ENCODE data around the gene ZDHHC17. TPM values are rescaled to one million over a fixed set of nuclear protein-coding genes. Genes with fewer than 3 reads are reported as not detected.

The ZDHHC17 gene
- polyA plus RNA-seq, 1 experiment = 34.5 TPM

- Histone ChIP-seq H3K27me3 (ENCODE audit: control insufficient read depth, insufficient read depth, low read length) (no peaks in the 10 kb centered on the region), H3K4me3 (ENCODE audit: low read depth, low read length) (no peak overlapping the region), H3K36me3 (ENCODE audit: control insufficient read depth, insufficient read depth, low read length) (no peaks in the 10 kb centered on the region)
- CTCF ChIA-PET = interaction anchor here (0.7 kb wide), 1 partner anchor 303 kb away, joined by 5 read pairs; no protein-coding TSS in a partner anchor
- DNase-seq (ENCODE audit: low read depth) = no peak
- no peak for TF ChIP-seq CTCF (IDR thresholded peaks at IDR 0.05; ENCODE audit: insufficient read depth, low read depth, low read length)
- POLR2A ChIA-PET = no interaction called here
Observed at GRCh38 chr12:76890151-76891143, 126.5 kb downstream of the ZDHHC17 start.

- no peak overlapping the region for H3K4me3 ChIP-seq (ENCODE audit: low read depth, low read length)
- CTCF ChIA-PET = interaction anchor here (1.2 kb wide), 1 partner anchor 13 kb away, joined by 4 read pairs; no protein-coding TSS in a partner anchor
- H3K27me3 ChIP-seq (ENCODE audit: control insufficient read depth, insufficient read depth, low read length) = no peaks in the 10 kb centered on the region; the same call in 1 of the 2 replicates
- no peaks in the 10 kb centered on the region for H3K36me3 ChIP-seq (ENCODE audit: control insufficient read depth, insufficient read depth, low read length)
- TF ChIP-seq CTCF (IDR thresholded peaks at IDR 0.05; ENCODE audit: insufficient read depth, low read depth, low read length) = no peak
- POLR2A ChIA-PET = no interaction called here
- DNase-seq (ENCODE audit: low read depth) = no peak
Observed at GRCh38 chr12:76891609-76892008, 127.7 kb downstream of the ZDHHC17 start.

GRCh38 chr12:76895796-76896195 lies 131.9 kb downstream of the ZDHHC17 start:
- POLR2A ChIA-PET = no interaction called here

GRCh38 chr12:76896274-76896673 lies 132.4 kb downstream of the ZDHHC17 start:
- TF ChIP-seq CTCF (IDR thresholded peaks at IDR 0.05; ENCODE audit: insufficient read depth, low read depth, low read length) = no peak
- Histone ChIP-seq H3K27me3 (ENCODE audit: control insufficient read depth, insufficient read depth, low read length) (no peaks in the 10 kb centered on the region; the same call in 1 of the 2 replicates), H3K36me3 (ENCODE audit: control insufficient read depth, insufficient read depth, low read length) (no peaks in the 10 kb centered on the region), H3K4me3 (ENCODE audit: low read depth, low read length) (no peak overlapping the region)
- CTCF ChIA-PET = interaction anchor here (1.2 kb wide), 1 partner anchor 9 kb away, joined by 3 read pairs; no protein-coding TSS in a partner anchor
- POLR2A ChIA-PET = no interaction called here
- DNase-seq (ENCODE audit: low read depth) = no peak

More at GRCh38 chr12:76895796-76896195, 131.9 kb downstream of the ZDHHC17 start:
- CTCF ChIA-PET = interaction anchor here (1.2 kb wide), 1 partner anchor 9 kb away, joined by 3 read pairs; no protein-coding TSS in a partner anchor
- Histone ChIP-seq H3K4me3 (ENCODE audit: low read depth, low read length) (no peak overlapping the region), H3K36me3 (ENCODE audit: control insufficient read depth, insufficient read depth, low read length) (no peaks in the 10 kb centered on the region), H3K27me3 (ENCODE audit: control insufficient read depth, insufficient read depth, low read length) (no peaks in the 10 kb centered on the region; the same call in 1 of the 2 replicates)
- TF ChIP-seq CTCF (IDR thresholded peaks at IDR 0.05; ENCODE audit: insufficient read depth, low read depth, low read length) = no peak
- no peak for DNase-seq (ENCODE audit: low read depth)

- POLR2A ChIA-PET = no interaction called here
- no peak for TF ChIP-seq CTCF (IDR thresholded peaks at IDR 0.05; ENCODE audit: insufficient read depth, low read depth, low read length)
Observed at GRCh38 chr12:76898442-76898841, 134.5 kb downstream of the ZDHHC17 start.

More at GRCh38 chr12:76898442-76898841, 134.5 kb downstream of the ZDHHC17 start:
- H3K4me3 ChIP-seq (ENCODE audit: low read depth, low read length) = no peak overlapping the region
- DNase-seq (ENCODE audit: low read depth) = no peak
- no peaks in the 10 kb centered on the region; the same call in 1 of the 2 replicates for H3K27me3 ChIP-seq (ENCODE audit: control insufficient read depth, insufficient read depth, low read length)
- CTCF ChIA-PET = interaction anchor here (1.5 kb wide), 1 partner anchor 10 kb away, joined by 4 read pairs; no protein-coding TSS in a partner anchor
- H3K36me3 ChIP-seq (ENCODE audit: control insufficient read depth, insufficient read depth, low read length) = no peaks in the 10 kb centered on the region

Measured in BJ (cell line).